WI38 (cell line): Measurements from ENCODE around the gene TMEM252.

Experiments
- H3K4me3 ChIP-seq: 2 replicates; pipeline ENCODE4 v1.5.1; 2011; ENCODE audit warnings: low read depth, mild to moderate bottlenecking, control low read depth, low read length
- CTCF ChIP-seq: IDR thresholded peaks from 2 replicates; pipeline ENCODE4 v1.5.1; 2012; ENCODE audit warnings: low read depth, mild to moderate bottlenecking, control low read depth, low read length

TMEM252 gene

GRCh38 chr9:68541568-68541967, 885 bp upstream of the TMEM252 start:
- H3K4me3 ChIP-seq, result no peak overlapping the region
- no peak for TF ChIP-seq CTCF

GRCh38 chr9:68538200-68538599, 2.5 kb downstream of the TMEM252 start:
- TF ChIP-seq CTCF, result no peak
- H3K4me3 ChIP-seq, result no peak overlapping the region

GRCh38 chr9:68537616-68537880, 3.1 kb downstream of the TMEM252 start:
- H3K4me3 ChIP-seq, result no peak overlapping the region
- TF ChIP-seq CTCF, result no peak

GRCh38 chr9:68536876-68537615, 3.6 kb downstream of the TMEM252 start:
- no peak for TF ChIP-seq CTCF
- H3K4me3 ChIP-seq, result no peak overlapping the region

- H3K4me3 ChIP-seq, result no peak overlapping the region
- no peak for TF ChIP-seq CTCF
These were observed 7.0 kb downstream of the TMEM252 start for GRCh38 chr9:68533678-68534077.

- TF ChIP-seq CTCF, result no peak
- no peak overlapping the region for H3K4me3 ChIP-seq
These were observed 8.6 kb downstream of the TMEM252 start for GRCh38 chr9:68532131-68532530.

- no peak for TF ChIP-seq CTCF
- H3K4me3 ChIP-seq, result no peak overlapping the region
These were observed 10.1 kb downstream of the TMEM252 start for GRCh38 chr9:68530618-68531017.
